Keratinocyte (primary cell): ENCODE results near the gene TP53I3. TPM values are rescaled to one million over a fixed set of nuclear protein-coding genes. Genes with fewer than 3 reads are reported as not detected.
A peak's percentile ranks its signal among the peaks of the same experiment; 100 is the strongest.
"Not testable (repeated sequence)": the region's sequence is repeated elsewhere in the genome, so short reads cannot be mapped to it uniquely, and the experiment has no call there.

Experiments used
- DNase-seq: peaks from one replicate; pipeline ENCODE4 v3.0.0-alpha.2; 2011; ENCODE audit warnings: low read depth, missing footprints, low spot score
- FAIRE-seq: peaks from 2 replicates; lab custom pipeline; 2011; peaks lifted over from hg19 to GRCh38; lab: Jason Lieb, UNC
- H2AFZ ChIP-seq: 2 replicates; pipeline ENCODE4 v1.6.0; 2012; ENCODE audit warnings: low read length, control low read depth, inconsistent platforms; ENCODE audit not compliant: control insufficient read depth
- H3K27ac ChIP-seq: 2 replicates; pipeline ENCODE4 v1.5.1; 2011; ENCODE audit warnings: low read length; ENCODE audit not compliant: control insufficient read depth, insufficient read depth
- H3K27me3 ChIP-seq: 3 replicates; pipeline ENCODE4 v1.6.0; 2011; ENCODE audit warnings: low read length; ENCODE audit not compliant: control insufficient read depth, insufficient read depth; ENCODE audit errors: extremely low read depth
- H3K36me3 ChIP-seq, 2 experiments: 2 replicates in 1 of 2; 3 replicates in 1 of 2; pipeline ENCODE4 v1.5.1; 2011; ENCODE audit warnings: low read length in 2 of 2, mild to moderate bottlenecking in 1 of 2; ENCODE audit not compliant: control insufficient read depth in 2 of 2, insufficient read depth in 2 of 2; ENCODE audit errors: extremely low read depth in 1 of 2
- H3K4me1 ChIP-seq: 3 replicates; pipeline ENCODE4 v1.5.1; 2011; ENCODE audit warnings: low read length; ENCODE audit not compliant: control insufficient read depth, insufficient read depth; ENCODE audit errors: extremely low read depth
- H3K4me2 ChIP-seq: 3 replicates; pipeline ENCODE4 v1.6.0; 2011; ENCODE audit warnings: low read depth, low read length; ENCODE audit not compliant: control insufficient read depth, insufficient read depth; ENCODE audit errors: extremely low read depth
- H3K4me3 ChIP-seq, 3 experiments: fragments of 200-600 bp in 1 of 3; sonication (generic) in 1 of 3; 2 replicates in 2 of 3; 3 replicates in 1 of 3; pipeline ENCODE4 v1.5.1; 2011 to 2016; ENCODE audit warnings: low read length in 3 of 3, mild to moderate bottlenecking in 3 of 3, control low read depth in 2 of 3, inconsistent platforms in 1 of 3, low read depth in 1 of 3, mixed read lengths in 1 of 3, mixed run types in 1 of 3, moderate library complexity in 1 of 3; ENCODE audit not compliant: control insufficient read depth in 2 of 3, insufficient read depth in 2 of 3; ENCODE audit errors: extremely low read depth in 1 of 3
- H3K79me2 ChIP-seq: 2 replicates; pipeline ENCODE4 v1.6.0; 2012; ENCODE audit warnings: low read length; ENCODE audit not compliant: control insufficient read depth, insufficient read depth
- H3K9ac ChIP-seq: 3 replicates; pipeline ENCODE4 v1.6.0; 2011; ENCODE audit warnings: low read length; ENCODE audit not compliant: control insufficient read depth, insufficient read depth; ENCODE audit errors: extremely low read depth
- H3K9me1 ChIP-seq: 3 replicates; pipeline ENCODE4 v1.6.0; 2011; ENCODE audit warnings: low read length; ENCODE audit not compliant: control insufficient read depth, insufficient read depth; ENCODE audit errors: extremely low read depth
- H3K9me3 ChIP-seq: 2 replicates; pipeline ENCODE4 v1.5.1; 2012; ENCODE audit warnings: low read depth, low read length; ENCODE audit not compliant: control insufficient read depth
- H4K20me1 ChIP-seq: 3 replicates; pipeline ENCODE4 v1.6.0; 2011; ENCODE audit warnings: low read length; ENCODE audit not compliant: control insufficient read depth, insufficient read depth; ENCODE audit errors: extremely low read depth
- EZH2 ChIP-seq: IDR thresholded peaks from one replicate; pipeline ENCODE4 v1.6.1; 2012; ENCODE audit warnings: inconsistent platforms, mild to moderate bottlenecking, low read length, moderate library complexity
- dilution Hi-C: fragments of 300-500 bp; cut with MboI; formaldehyde crosslinking; loops from one replicate; pipeline ENCODE4 v1.7.0; 2020; ENCODE audit warnings: low sequenced_read_pairs; ENCODE audit not compliant: extremely low pct_ligation_motif_present
- polyA plus RNA-seq, 5 experiments: library from polyadenylated mRNA; depleted of rRNA in 3 of 5; stranded (reverse) in 3 of 5; stranded (forward) in 1 of 5; unstranded in 1 of 5; fragments of >200 nt; gene quantifications; 1 replicate in 1 of 5; 2 replicates in 3 of 5; 3 replicates in 1 of 5; pipeline versions ENCODE4 v1.2.1 to v1.2.3, GENCODE V29; 2011 to 2012; ENCODE audit warnings: missing spikeins in 2 of 5, low read depth in 1 of 5, low replicate concordance in 1 of 5
- TF ChIP-seq, protein P1 (sequence below), 3 experiments: IDR thresholded peaks in 1 of 3; conservative IDR thresholded peaks in 1 of 3; optimal IDR thresholded peaks in 1 of 3; 2 replicates in 2 of 3; 3 replicates in 1 of 3; pipeline versions ENCODE3 to v1.5.1; 2011; ENCODE audit warnings: low read length in 3 of 3, mild to moderate bottlenecking in 3 of 3, moderate library complexity in 2 of 3, control low read depth in 1 of 3, inconsistent platforms in 1 of 3; ENCODE audit not compliant: insufficient read depth in 2 of 3; ENCODE audit errors: extremely low read depth in 1 of 3

TP53I3 gene
- polyA plus RNA-seq, 1 donor (not counting 4 experiments of a cell fraction or from before 2014, with no cell fraction given) = 30.9 TPM

- dilution Hi-C loops = no loop called here
- no peak for DNase-seq
- peaks cover 13% of the 10 kb centered on the region for H3K4me1 ChIP-seq
- peak overlapping the region; percentile 3 for H3K4me2 ChIP-seq
- no peaks in the 10 kb centered on the region for H4K20me1 ChIP-seq
- no peaks in the 10 kb centered on the region for H3K36me3 ChIP-seq
- H3K27me3 ChIP-seq = no peaks in the 10 kb centered on the region
- no peak overlapping the region for H3K27ac ChIP-seq
- no peak for FAIRE-seq
- no peak overlapping the region for H2AFZ ChIP-seq
- H3K9ac ChIP-seq = no peak overlapping the region
- H3K9me3 ChIP-seq = no peaks in the 10 kb centered on the region
- H3K79me2 ChIP-seq = no peaks in the 10 kb centered on the region
- no peak for TF ChIP-seq EZH2
- TF ChIP-seq, protein P1, sequence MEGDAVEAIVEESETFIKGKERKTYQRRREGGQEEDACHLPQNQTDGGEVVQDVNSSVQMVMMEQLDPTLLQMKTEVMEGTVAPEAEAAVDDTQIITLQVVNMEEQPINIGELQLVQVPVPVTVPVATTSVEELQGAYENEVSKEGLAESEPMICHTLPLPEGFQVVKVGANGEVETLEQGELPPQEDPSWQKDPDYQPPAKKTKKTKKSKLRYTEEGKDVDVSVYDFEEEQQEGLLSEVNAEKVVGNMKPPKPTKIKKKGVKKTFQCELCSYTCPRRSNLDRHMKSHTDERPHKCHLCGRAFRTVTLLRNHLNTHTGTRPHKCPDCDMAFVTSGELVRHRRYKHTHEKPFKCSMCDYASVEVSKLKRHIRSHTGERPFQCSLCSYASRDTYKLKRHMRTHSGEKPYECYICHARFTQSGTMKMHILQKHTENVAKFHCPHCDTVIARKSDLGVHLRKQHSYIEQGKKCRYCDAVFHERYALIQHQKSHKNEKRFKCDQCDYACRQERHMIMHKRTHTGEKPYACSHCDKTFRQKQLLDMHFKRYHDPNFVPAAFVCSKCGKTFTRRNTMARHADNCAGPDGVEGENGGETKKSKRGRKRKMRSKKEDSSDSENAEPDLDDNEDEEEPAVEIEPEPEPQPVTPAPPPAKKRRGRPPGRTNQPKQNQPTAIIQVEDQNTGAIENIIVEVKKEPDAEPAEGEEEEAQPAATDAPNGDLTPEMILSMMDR (optimal IDR thresholded peaks at IDR 0.05 in 1 of 3, IDR thresholded peaks at IDR 0.05 in 1 of 3, conservative IDR thresholded peaks at IDR 0.05 in 1 of 3; ENCODE audit: extremely low read depth in 1 of 3, insufficient read depth in 2 of 3, low read length in 3 of 3) = no peak
- no peaks in the 10 kb centered on the region for H3K9me1 ChIP-seq
- no peak overlapping the region for H3K4me3 ChIP-seq
Observed at GRCh38 chr2:24111407-24111901, 26.8 kb upstream of the TP53I3 start.

DNA sequence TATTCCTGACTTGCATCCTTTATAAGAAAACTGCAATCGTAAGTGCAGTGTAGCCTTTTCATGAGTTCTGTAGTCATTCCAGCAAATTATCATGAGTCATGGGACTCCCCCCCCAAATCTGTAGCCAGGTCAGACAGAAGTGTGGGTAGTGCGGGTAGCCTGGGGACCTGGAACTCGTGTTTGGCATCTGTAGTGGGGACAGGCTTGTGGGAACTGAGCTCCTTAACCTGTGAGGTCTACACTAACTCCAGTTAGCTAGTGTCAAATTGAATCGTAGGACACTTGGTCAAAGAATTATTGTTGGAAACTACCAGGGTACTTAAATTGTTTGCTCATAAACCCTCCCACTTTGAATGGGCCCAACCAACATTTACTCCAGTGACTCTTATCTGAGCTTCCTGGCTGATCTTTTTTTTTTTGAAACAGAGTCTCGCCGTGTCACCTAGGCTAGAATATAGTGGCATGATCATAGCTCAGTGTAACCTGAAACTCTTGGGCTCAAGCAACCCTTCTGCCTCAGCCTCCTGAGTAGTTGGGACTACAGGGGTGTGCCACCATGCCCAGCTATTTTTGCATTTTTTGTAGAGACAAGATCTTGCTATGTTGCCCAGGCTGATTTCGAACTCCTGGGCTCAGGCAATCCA, 26.1 kb upstream of the TP53I3 start:
- dilution Hi-C loops = no loop called here
- H3K4me2 ChIP-seq = peak overlapping the region; percentile 3
- H3K27ac ChIP-seq = no peak overlapping the region

GRCh38 chr2:24109431-24109830, 24.8 kb upstream of the TP53I3 start:
- H4K20me1 ChIP-seq, FAIRE-seq, H3K9me3 ChIP-seq, dilution Hi-C loops, H3K9ac ChIP-seq, H3K9me1 ChIP-seq, H3K4me3 ChIP-seq, H3K4me2 ChIP-seq, DNase-seq, H3K36me3 ChIP-seq, H3K79me2 ChIP-seq, H3K27me3 ChIP-seq, H2AFZ ChIP-seq, H3K27ac ChIP-seq: not testable (repeated sequence)
- H3K4me1 ChIP-seq = peaks cover 13% of the 10 kb centered on the region

More for the DNA sequence above, 26.1 kb upstream of the TP53I3 start:
- TF ChIP-seq EZH2 = no peak
- TF ChIP-seq, protein P1 (optimal IDR thresholded peaks at IDR 0.05 in 1 of 3, IDR thresholded peaks at IDR 0.05 in 1 of 3, conservative IDR thresholded peaks at IDR 0.05 in 1 of 3; ENCODE audit: extremely low read depth in 1 of 3, insufficient read depth in 2 of 3, low read length in 3 of 3) = no peak
- H4K20me1 ChIP-seq = no peaks in the 10 kb centered on the region
- H3K9me3 ChIP-seq = no peaks in the 10 kb centered on the region
- H2AFZ ChIP-seq = no peak overlapping the region
- H3K9me1 ChIP-seq = no peaks in the 10 kb centered on the region
- no peak overlapping the region for H3K4me3 ChIP-seq
- FAIRE-seq = no peak
- DNase-seq = no peak
- H3K4me1 ChIP-seq = peaks cover 13% of the 10 kb centered on the region
- H3K79me2 ChIP-seq = no peaks in the 10 kb centered on the region
- no peak overlapping the region for H3K9ac ChIP-seq
- H3K36me3 ChIP-seq = no peaks in the 10 kb centered on the region
- H3K27me3 ChIP-seq = no peaks in the 10 kb centered on the region
